Measurements from ENCODE around the gene LCMT1.
A peak's percentile ranks its signal among the peaks of the same experiment; 100 is the strongest.
"Not testable (repeated sequence)": the region's sequence is repeated elsewhere in the genome, so short reads cannot be mapped to it uniquely, and the experiment has no call there.

The LCMT1 gene

DNA sequence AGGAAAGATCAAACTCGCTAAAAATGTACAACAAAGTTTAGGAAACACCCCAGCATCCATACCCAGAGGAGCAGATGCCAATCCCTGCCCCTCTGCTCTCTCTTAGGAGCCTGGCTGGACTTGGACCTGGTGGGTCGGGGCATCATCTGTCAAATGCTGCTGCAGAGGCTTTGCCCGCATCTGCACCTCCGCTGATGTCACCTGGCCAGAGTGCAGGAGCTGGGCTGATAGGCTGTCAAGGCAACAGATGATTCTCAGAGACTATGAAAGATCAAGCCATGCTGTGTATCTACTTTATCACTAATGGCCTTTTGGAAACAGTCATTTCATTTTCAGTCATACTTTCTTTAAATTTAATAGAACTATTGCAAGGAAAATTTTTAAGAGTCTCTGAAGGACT lies 15.9 kb upstream of the LCMT1 start:
- DNase-seq (ENCODE audit: low spot score): no peak

DNA sequence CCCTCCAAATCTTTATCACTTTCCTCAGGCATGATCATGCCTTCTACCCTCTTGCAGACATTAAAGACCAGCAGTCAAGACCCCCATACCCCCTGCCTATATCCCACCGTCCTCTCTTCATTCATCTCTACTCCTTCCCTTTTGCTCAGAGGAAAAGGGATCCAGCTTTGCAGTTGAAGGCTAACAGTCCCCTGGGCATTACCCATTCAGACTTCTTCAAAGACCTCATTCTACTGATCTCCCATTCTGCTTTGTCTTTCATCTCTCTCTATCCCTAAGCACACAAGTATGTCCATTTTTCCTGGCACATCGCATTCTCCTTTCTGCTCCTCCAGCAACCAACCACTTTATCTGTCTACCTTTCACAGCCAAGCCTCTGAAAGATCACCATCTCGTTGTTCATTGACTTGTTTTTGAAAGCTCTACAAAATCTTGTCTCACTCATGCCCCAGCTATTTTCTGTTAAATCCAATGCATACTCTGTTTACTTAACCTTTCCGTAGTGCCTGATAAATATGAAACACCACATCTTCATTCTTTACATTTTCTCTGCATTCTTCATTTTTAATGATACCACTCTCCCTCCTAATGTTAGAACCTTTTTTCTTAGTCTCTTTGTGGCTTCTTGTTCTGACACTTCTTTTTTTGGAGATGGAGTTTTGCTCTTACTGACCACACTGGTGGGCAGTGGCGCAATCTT lies 14.1 kb upstream of the LCMT1 start:
- DNase-seq (ENCODE audit: low spot score): no peak

DNA sequence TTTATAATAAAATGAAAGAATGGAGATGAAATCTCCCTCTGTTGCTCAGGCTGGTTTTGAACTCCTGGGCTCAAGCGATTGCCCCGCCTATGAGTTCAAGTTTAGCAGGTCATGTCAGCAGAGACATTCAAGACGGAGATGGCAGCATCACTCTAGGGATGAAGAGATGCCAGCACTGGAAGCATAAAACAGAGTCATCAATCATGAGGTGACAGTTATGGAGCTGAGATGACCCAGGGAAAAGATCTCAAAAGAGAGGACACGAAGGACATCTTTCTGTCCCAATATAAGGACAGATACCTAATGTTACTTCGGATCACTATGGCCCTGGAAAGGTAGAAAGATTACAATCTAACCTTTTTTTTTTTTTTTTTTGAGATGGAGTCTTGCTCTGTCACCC lies 11.0 kb upstream of the LCMT1 start:
- no peak for DNase-seq (ENCODE audit: low spot score)

DNA sequence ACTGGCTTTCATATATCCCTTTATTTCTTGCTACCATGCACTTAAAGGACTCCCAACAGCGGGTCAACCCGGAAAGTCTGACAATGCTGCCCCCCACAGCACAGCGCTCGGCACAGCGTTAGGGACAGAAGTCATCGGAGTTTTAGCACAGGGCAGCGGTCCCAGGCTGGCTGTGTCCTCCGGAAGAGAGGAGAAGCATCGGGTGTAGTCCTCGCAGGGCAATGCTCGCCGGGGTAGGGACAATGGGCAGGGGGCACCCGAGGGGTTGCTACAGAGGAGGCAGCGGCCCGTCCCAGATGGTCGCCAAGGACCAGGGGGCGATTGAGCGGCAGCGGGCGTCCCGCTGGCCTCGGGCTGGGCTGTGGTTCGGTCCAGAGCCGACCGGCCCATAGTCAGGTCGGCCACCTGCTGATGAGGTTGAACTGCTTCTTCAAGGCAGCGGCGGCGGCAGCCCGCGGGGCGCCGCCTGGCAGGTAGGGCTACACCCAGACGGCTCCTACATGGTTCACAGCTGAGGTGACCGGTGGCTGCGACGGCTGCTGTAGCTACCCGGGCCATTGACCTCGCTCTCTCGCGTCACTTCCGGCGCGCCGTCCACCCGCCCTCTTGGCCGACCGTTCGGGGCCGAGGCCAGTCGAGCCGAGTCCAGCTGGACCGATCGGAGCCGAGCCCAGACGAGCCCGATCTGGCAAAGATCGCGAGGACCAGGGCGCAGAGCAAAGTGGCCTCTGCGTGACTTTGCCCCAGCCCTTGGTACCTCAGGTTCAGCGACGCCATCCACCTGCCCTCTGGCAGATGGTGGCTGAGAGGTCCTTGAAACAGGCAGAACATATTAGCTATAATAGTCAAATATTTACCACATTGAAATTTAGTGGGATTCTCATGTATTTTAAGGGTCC lies 4.7 kb upstream of the LCMT1 start:
- DNase-seq (ENCODE audit: low spot score): peak; percentile 62

DNA sequence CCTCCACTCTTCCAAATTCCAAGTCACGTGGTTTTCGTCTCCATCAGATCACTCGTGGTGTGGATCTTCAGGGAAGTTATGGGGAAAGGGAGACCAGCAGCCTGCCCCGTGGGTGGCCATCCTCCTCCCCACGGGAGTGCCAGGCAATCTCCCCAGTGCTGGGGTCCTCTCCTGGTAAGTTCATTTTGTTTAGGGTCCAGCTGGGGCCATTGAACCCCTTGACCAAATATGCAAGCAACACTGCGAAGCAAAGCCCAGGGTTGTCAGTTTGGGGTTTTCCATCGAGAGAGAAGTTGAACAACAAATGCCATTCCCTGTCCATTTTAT lies 4.1 kb upstream of the LCMT1 start:
- no peak for DNase-seq (ENCODE audit: low spot score)

DNA sequence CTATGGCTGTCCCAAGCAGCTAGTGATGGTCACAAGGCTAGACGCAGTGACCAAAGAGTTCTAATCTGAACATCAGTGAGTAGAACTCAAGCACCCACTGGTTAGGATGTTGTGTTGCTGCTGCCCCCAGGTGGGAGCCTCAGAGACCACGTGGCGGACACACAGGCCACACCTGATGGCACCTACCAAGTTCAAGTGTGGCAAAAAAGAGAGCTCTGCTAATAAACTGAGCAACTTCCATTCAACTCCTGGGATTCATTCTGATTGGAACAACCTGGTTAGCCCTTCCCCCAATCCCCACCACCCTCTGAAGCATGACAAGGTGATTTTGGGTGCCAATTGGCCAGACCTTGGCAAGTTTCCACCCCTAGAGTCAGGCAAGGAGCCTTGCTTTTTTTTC lies 3.5 kb upstream of the LCMT1 start:
- DNase-seq (ENCODE audit: low spot score): peak; percentile 45

DNA sequence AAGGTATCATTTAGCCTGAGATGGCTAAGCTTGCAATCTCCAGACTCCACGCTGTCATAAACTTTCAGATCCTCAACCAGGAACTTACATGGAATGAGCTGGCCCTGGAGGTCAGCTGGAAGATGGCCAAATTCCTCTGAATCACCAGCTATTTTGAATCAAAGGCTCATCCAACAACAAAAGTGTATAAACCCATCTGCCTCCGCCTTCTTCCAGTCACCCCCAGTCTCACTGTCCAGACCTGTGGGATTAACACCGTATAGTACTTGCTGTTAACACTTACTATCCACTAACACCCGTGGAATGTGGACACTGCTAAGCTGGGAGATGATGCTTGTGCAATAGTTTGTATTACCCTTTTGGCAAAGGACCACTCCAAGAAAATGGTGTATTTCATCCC lies 1.9 kb upstream of the LCMT1 start:
- DNase-seq (ENCODE audit: low spot score): no peak

DNA sequence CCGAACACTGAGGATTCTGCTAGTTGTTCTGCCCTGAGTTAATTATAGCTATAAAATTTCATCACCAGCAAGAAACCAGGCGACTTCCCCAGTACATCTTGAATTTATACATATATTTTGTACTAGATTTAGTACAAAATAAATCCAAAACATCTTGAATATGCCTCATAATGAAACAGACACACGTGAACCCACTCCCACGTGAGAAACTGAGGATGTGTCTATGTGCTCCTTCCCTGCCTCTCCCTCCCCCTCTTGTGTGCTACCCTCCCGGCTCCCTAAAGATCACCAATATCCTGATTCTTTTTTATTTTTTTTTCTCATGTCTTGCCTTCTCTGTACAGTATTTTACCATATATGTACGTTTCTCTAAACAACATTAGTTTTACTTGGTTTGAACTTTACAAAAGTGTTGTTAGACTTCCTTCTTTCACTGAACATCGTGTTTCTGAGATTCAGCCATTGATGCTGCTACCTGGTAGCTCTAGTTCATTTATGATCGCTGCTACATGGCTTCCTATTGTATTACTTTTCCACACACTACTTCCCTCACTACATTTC lies 1.1 kb upstream of the LCMT1 start:
- no peak for DNase-seq (ENCODE audit: low spot score)

DNA sequence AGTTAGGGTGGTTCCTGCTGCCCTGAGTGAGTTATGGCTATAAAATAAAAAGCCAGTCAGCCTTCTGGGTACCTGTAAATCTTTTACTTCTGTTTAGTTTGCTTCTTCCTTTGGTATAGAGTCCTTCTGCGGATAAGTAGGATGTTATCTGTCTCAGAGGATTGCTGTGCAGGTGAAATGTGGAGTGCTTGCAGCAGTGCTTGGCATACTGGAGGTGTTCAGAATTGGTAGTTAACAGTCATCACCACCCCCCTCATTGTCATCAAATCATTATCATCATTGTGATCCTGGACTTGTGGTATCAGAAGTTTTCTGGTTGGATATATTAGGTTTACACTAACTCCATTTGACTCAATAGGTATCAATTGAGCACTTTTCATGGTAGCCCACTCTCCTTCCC lies 2.6 kb downstream of the LCMT1 start:
- DNase-seq (ENCODE audit: low spot score): no peak

DNA sequence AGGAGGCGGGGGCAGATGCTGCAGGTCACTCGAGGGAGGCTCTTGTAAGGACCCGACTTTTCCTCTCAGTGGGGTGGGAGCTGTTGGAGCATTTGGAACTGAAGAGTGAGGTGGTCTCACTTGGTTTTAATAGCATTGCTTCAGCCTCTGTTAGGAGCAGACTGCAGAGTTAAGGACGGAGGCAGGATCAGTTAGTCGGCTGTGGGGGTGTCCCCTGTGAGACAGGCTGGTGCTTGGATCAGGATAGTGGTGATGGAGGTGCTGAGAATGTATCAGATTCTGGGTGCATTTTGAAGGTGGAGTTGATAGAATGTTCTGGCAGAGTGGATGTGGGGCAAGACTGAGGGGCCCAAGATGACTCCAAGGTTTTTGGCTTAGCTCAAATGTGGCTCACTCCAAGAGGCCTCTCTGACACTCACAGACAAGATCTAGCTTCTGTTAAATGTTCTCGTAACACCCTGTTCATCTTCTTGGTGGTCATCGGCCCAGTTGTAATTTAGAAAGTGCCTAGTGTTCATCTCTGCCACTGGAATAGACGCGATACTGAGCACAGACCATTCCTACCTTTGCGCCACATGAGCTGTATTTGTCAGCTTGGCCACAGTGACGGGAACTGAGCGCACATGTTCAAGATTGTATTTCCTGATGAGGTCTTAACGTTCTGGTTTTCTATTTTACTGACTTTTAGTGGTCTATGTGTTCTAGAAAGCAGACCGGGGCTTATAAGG lies 7.5 kb downstream of the LCMT1 start:
- no peak for DNase-seq (ENCODE audit: low spot score)

DNA sequence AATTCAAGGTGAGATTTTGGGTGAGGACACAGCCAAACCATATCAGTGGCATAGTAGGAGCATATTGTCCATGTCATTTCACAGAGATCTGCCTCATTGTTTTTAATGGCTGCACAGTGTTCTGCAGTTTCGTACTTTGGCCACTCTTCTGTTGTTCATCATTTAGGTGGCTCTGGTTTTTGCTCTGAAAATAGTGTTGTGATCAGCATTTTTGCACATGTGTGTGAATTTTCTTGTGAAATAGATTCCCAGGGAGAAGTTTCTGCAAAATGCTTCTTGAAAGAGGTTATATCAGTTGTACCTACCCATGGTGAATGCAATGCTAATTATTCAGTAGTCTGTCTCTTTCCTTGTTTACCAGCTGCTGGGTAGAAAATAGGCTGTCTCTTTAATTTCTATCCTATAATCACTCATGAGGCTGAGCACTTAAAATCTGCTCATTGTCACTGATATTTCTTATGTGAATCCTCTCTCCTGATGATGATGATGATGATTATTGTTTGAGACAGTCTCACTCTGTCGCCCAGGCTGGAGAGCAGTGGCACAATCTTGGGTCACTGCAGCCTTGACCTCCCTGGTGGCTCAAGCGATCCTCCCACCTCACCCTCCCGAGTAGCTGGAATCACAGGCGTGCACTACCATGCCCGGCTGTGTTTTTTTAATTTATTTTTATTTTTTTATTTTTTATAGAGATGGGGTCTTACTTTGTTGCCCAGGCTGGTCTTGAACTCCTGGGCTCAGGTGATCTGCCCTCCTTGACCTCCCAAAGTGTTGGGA lies 10.5 kb downstream of the LCMT1 start:
- DNase-seq (ENCODE audit: low spot score): no peak

DNA sequence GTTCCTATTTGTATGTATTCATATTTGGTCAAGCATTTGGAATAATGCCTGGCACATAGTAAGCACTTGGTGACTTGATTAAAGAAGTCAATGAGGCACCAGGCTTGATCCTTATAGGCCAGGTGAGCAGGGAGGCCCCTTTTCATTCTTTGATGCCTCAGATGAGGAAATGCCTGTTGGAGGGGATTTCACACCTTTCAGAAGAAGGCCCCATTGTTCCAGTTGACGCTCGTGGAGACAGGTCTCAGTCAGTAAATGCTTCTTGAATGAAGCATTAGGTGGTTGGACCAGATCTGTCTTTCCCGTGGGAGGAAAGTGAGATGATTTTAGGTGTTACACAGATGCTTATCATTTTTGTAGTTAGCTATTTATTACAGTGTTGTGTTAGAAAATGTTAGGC lies 13.0 kb downstream of the LCMT1 start:
- no peak for DNase-seq (ENCODE audit: low spot score)

DNA sequence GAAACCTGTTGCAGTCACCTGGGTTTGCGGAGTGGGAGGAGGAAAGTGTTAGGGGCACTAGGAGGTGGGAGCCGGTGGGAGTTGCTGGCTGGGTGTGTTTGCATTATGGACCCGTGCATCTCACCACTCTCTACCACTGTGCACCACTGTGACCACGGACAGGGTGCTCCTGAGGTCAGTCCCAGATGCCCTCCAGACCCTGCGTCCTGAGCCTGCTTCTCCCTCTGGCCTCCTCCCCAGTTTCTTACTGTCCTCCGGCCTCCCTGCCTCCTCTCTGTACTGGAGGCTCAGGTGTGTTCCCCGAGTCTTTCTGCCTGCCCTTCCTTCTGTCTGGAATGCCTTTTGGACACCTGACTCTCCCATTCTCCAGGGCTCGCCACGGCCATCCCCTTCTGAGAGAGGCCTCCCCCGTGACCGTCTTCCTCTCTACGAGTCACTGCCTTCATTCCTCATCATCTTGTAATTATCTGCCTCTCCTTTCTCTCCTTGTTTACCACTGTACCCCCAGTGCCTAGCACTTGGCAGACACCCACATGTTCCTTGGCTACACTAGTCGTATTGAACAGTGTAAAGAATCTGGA lies 14.6 kb downstream of the LCMT1 start:
- DNase-seq (ENCODE audit: low spot score): not testable (repeated sequence)

DNA sequence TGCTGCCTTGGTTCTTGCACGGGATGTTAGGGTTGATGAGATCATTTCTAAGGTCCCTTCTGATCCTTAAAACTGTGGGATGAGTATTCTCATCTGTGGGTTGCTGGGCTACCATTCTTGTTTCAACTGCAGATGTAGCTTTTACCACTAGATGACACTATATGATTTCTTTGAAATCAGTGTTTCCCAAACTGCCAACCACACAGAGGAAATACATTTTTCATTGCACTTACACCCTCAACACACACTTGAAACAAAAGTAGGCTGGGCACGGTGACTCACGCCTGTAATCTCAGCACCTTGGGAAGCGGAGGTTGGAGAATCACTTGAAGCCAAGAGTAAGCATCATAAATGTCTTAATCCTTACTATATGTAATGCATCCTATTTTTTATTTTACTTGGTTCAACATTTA lies 15.3 kb downstream of the LCMT1 start:
- peak; percentile 43 for DNase-seq (ENCODE audit: low spot score)

DNA sequence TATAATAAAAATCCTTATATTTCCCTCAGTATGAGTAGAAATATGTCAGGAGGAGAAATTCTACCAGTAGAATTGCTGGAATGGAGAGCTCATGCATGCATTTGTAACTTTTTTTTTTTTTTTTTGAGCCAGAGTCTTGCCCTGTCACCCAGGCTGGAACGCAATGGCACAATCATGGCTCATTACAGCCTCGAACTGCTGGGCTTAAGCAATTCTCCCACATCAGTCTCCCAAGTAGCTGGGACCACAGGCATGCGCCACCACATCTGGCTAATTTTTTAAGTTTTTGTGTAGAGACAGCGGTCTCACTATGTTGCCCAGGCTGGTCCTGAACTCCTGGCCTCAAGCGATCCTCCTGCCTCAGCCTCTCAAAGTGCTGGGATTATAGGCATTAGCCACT lies 21.2 kb downstream of the LCMT1 start:
- DNase-seq (ENCODE audit: low spot score): not testable (repeated sequence)

DNA sequence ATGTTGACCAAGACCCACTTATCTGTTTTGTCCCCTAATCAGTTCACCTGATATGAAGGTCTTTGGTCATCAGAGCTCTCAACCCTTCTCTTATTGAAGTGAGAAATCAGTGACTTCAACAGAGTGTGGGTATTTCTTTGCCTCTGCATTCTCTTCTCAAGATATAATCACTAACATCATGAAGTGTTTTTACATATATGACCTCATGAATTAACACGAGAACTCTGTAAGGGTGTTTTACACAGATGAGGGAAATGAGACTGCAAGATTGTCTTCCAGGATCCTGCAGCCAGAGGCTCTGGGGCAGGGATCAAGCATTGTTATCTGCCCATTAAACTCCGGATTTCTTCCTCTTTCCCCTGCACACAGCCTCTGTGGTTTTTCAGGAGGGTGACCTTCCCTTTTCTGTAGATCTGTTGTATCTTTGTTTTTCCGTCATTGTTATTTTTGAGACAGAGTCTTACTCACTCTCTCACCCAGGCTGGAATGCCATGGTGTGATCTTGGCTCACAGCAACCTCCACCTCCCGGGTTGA lies 22.7 kb downstream of the LCMT1 start:
- no peak for DNase-seq (ENCODE audit: low spot score)

DNA sequence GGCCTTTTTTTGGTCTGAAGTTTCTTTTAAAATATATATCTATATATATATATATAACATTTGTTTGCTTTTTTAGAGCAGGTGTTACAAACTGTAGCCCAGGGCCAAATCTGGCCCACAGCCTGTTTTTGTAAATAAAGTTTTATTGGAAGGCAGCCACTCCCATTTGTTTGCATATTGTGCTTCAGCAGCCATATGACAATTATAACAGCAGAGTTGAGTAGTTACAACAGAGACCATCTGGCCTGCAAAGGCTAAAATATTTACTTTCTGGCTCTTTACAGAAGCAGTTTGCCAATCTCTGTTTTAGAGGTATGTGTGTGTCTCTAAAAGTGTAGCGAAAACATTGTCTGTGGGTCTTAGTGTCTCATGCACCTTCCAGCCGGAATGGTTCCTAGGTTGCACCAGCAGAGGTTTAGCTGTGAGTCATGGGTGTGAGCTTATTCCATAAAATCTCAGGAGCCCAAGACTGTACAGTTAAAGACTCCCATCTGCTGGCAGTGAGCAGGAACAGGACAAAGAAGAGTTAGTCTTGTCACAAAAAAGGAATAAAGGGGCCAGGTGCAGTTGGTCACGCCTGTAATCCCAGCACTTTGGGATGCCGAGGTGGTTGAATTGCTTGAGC lies 23.8 kb downstream of the LCMT1 start:
- no peak for DNase-seq (ENCODE audit: low spot score)

DNA sequence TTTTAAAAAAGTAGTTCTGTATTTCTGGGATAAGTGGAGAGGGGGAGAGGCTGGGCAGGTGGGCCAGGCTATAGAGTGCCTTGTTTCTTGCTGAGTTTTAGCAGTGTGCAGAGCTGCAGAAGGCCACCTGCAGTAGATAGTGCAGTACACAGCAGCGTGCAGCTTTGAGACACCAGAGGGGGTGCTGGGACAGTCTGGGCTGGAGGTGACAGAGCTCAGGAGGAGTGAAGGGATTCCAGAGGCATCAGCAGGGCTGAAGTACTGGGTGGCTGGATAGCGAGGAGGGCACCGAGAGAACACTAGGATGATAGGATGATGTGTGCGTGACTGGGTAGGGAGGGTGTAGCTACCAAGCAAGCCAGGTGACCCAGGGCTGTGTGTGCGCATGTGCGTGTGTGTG lies 26.6 kb downstream of the LCMT1 start:
- DNase-seq (ENCODE audit: low spot score): no peak

DNA sequence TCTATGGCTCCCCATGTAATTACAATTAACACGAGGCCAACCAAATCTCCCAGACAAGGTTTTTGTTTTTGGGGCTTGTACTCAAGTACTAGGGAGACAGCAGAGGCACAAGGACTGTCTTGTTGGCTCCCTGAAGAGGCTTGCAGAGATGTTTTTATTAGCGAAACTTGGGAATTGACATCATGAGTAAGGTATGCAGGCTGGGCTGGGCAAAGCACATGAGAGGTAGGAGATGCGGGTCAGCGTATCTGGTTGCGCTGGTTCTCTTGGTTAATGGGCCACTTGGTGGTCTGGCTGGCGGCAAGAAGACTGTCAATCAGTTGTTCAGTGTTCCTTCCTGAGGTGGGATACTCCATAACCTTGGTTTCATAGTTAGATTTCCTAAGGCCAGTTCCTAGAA lies 28.9 kb downstream of the LCMT1 start:
- DNase-seq (ENCODE audit: low spot score): no peak

DNA sequence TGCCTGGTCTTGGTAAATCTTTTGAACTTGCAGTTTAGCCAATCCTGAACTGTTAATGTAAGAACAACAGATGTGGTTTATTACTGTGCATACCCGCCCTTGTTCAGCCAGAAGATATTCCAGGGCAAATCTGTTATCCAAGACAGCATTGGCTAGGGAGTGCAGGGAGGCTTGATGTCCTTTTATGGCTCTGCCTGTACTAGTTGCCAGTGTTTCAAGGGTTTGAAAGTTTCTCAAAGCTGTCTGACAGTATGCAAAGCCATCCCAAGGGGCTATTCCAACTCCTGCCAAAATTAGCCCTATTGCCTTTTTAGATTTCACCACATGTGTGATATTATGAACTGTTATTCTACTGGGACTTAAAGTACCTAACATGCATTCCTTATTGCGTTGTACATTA lies 30.1 kb downstream of the LCMT1 start:
- no peak for DNase-seq (ENCODE audit: low spot score)

DNA sequence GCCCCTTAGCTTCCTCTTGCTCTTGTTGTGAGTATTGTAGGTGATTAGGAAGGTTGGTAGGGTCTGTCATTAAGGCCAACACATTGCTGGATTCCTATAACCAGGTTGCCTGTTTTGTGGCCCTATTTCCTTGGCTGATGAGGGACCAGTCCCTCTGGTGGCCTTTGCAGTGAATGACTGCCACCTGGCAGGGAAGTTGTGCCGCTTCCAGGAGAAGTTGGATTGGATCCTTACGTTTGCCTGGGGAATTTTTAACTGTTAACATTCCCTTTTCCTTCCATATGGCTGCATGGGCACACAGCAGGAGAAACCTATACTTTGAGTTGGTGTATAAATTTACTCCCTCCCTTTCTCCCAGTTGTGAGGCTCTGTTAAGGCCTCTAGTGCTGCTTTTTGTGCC lies 32.4 kb downstream of the LCMT1 start:
- no peak for DNase-seq (ENCODE audit: low spot score)
